Hematopoietic multipotent progenitor cell treated with erythropoietin and hydrocortisone succinate and interleukin-3 and kit ligand, for 8 days (in vitro differentiated cells): ENCODE results near the gene MINK1.
A peak's percentile ranks its signal among the peaks of the same experiment; 100 is the strongest.
"Not testable (repeated sequence)": the region's sequence is repeated elsewhere in the genome, so short reads cannot be mapped to it uniquely, and the experiment has no call there.

Source experiments
- DNase-seq: peaks from one replicate; pipeline ENCODE4 v3.0.0-alpha.2; 2015

The MINK1 gene

DNA sequence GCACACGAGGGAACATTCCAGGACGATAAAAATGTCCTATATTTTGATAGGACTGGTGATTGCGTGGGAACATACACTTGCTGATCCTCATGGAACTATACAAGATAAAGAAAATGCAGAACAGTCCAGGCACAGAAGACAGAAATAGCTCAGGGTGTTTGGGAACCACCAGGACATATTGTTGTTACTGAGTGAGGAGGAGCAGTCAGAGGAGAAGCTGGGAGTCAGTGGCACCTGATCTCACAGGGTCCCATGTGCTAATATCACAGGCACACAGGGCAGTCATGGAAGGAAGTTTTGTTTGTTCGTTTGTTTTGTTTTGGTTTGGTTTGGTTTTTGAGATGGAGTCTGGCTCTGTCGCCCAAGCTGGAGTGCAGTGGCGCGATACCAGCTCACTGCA lies 20.4 kb upstream of the MINK1 start:
- DNase-seq, result no peak

DNA sequence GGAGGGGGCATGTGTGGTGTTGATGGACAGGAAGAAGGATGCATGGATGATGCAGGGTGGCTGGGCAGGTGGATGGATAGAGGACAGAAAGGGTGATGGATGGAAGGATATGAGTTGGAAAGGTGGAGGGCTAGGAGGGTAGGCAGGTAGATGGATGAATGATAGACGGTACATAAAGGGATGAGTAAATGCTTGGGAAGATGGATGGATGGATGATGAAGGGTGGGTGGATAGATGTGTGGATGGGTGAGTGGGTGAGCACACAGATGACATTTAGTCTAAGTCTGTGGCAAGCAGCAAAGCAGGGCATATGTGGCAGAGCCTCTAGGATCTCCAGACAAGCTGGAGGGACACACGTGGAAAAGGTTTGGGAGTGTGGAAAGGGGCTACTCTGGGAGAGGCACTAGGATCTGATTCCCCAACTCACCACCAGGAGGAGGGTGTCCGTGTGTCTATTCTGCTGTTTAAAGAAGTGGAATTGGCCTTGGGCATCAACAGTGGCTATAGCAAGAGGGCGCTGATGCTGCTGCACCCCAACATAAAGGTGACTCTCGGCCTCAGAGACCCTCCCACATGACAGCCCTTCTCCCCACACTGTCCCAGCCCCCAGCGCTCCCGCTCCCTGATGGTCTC lies 18.0 kb upstream of the MINK1 start:
- peak; percentile 35 for DNase-seq

- DNase-seq, result no peak
Observed at GRCh38 chr17:4816826-4817225, 16.3 kb upstream of the MINK1 start.

DNA sequence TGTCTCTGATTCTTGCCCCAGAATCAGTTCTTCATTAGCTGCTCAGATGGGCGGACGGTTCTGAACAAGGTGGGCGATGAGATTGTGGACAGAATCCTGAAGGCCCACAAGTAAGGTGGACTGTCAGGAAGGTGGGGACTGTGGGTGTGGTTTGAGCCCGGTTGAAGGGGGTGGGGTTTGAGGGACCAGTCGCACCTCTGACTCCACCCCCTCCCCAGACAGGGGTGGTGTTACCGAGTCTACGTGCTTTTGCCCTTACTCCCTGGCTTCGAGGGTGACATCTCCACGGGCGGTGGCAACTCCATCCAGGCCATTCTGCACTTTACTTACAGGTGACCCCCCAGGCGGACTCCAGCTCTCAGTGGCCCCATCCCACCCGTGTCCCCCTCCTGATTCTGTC lies 14.9 kb upstream of the MINK1 start:
- no peak for DNase-seq

- no peak for DNase-seq
Observed at GRCh38 chr17:4822835-4823234, 10.3 kb upstream of the MINK1 start.

DNA sequence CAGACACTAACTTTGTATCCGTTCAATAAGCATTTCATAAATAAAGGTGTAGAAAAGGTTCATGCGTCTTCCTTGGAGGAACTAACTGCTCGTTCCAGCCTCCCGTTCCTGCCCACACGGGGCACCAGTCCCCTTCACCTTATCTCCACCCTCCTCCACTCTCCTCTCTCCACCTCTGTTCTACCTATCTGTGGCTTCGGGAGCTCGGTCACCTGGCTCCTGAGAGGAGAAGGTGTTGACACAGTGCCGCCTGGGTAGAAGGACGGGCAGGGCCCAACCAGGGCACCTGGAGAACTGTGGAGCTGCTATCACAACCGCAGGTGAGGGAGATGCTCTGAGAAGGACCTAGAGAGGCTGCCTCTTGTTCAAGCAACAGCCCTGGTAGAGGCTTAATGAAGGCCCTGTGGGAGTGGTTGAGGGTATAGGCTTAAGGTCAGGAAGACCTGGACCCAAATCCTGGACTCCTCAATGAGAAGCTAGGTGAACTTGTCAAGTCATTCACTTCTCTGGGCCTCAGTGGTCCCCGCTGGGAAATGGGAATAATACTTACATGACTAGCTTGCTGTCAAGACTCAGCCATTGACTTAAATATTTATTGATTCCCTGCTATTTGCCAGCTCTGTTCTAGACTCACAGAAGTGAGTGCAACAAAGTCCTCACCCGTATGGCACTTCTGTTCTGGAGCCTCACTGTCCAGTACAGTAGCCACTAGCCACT lies 9.6 kb upstream of the MINK1 start:
- no peak for DNase-seq

DNA sequence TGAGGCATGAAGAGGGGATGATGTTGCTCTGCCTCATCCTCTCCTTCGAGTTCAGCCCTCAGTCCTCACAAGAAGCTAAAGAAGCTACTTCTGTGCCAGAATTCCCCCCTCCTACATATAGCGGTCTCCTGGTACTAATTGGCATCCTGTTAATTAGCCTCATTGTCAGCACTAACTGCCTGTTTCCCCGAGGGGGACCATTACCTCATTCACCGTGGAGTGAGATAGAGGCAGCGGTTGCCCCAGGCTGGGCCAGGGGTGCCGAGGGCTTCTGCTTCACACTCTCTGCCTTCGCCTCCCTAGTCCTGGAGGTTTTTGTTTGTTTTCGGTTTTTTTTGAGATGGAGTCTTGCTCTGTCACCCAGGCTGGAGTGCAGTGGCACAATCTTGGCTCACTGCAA lies 5.7 kb upstream of the MINK1 start:
- no peak for DNase-seq

GRCh38 chr17:4832829-4833177 lies 337 bp upstream of the MINK1 start:
- DNase-seq, result not testable (repeated sequence)

- peak; percentile 34 for DNase-seq
Observed at GRCh38 chr17:4833941-4834680, 971 bp downstream of the MINK1 start.

- no peak for DNase-seq
Observed at GRCh38 chr17:4834681-4835020, 1.5 kb downstream of the MINK1 start.

DNA sequence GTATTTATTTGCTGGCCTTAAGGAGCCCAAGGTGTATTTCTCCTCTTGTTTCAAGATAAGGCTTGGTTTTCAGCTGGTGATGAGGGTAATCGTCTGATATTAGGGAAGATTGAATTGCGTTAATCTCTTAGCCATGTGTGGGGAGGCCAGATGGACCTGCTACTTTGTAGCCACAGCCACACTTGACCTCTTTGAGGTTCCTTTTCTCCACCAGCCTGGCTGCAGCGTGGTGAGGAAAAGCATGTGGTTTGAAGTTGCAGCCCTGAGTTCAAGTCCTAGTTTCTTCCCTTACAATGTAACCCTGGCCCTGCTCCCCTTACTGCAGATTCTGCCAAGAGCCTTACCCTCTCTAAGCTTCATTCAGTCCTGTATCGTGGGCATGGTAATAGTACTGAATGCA lies 3.1 kb downstream of the MINK1 start:
- DNase-seq, result peak; percentile 36

DNA sequence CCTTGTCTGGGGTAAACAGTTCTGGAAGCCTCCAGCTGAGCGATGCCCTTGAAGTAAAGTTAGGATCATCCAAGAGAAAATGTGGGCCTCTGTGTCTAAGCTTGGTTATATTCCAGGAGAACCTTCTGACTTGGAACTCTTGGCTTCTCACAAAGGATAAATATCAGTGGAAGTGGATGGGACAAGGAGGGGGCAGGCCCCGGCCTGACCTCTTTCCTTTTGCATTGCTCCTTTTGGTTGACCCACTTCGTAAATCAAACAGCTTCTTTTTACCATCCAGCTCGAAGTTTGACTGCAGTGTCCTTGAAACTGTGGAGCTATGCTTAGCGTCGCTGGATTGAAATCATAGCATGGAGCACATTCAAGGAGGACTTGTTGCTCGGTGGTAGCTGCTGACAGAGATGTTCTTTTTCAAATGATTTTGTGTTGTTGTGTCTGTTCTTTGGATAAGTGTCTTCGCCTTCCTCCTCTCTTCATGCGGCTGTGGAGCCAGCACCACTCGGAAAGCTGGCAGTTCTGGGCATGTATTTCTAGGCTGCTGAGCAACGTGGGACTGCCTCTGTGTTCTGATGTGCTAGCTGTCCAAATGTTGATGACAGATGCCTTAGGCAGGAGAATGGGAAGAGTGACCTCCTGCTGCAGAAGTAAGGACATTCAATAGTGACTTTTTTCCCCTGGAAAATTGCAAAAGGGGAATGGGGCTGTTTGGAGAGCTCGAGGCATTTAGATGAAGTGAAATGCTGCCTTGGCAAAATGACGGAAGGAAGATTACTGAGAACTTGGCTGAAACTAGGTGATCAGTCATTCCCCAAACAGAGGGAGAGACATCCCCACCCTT lies 4.5 kb downstream of the MINK1 start:
- no peak for DNase-seq

DNA sequence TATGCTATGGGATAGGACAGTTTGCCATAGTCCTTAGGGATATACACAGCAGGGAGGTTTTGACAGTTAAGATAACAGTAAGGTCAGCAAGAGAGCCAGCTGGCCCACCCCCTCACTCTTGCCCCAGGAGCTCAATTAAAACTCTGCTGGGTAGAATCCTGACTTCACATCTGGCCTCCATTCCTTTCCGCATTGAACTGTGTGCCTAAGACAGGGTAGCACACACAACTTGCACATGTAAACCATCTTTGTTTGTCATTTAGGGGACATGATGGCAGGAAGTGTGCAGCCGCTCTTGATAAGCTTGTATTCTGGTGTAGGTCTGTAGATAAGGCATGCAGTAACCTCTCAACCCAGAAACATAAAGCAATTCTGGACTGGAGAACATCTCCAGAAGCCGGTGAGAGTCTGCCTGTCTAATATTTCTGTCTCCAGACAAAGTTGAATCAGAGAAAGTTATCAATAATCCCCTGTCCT lies 5.2 kb downstream of the MINK1 start:
- DNase-seq, result peak; percentile 83

DNA sequence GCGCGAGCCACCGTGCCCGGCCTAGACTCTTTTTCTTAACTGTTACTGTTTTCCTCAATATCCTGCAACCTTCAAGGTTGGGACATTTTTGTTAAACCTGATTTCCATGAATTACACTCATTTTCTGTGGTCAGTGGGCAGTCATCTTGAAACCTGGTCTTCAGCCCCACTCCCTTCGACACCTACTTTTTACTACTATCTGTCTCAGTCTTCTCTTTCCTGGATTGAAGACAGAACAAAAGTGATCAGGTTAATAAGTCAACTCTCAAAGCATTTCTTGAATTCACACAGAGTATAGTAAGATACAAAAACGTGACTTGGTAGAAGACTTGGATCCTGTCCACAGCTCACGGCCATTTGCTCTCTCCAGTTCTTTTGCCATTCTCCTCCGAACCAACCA lies 6.1 kb downstream of the MINK1 start:
- no peak for DNase-seq

DNA sequence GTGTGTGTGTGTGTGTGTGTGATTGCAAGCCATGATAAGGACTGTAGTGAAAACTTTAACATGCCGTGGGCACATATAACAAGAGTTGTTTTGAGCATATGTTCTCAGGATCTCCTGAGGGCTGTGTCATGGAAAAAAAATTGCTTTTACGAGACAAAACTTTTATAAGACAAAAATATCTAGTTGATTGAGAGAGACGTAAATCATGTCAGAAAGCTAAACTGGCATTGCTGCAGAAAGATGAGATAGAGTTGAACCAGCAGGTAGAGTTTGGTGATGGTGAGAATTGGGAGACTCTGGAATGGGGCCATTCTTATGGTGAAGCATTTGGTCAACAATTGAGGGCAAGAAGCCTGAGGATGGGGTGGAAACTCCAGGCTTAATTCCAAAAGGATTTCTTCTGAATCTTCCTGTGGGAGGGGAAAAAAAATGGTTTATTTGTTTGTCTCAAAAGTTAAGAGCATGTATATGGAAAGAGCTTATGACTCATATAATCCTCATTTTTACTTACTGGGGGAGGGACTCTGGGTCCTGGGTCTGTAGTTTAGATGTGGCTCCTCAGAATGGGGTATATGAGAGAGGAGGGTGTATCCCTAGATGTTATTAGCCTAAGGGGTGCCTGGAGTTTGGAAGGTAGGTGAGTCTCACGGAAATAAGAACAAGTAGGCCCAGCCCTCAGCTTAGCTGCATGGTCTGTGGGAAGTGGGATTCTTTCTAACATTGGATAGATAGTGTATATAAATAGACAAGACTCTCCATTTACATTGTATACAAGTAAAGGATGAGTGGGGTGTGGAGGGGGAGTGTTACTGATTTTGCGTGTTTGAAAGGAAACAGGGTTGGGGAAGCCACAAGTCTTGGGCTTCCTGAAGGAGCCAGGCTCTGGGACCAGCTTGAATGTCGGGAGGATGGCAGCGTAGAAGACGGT lies 7.1 kb downstream of the MINK1 start:
- no peak for DNase-seq

DNA sequence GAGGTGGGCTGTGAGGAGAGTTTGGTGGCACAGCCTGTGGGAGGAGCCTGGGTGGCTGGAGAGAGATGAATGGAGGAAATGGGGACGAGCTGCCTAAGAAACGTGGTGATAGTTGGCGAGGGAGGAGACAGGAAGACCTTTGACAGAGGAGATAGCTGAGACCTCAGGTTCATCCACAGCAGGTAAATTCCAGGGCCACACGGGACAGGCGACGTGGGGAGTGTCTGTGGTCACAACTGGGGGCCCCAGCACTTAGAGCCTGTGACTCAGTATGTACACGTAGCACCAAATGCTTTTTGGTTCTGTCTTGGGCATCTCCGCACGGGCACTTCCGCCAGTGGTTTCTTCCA lies 7.7 kb downstream of the MINK1 start:
- no peak for DNase-seq

DNA sequence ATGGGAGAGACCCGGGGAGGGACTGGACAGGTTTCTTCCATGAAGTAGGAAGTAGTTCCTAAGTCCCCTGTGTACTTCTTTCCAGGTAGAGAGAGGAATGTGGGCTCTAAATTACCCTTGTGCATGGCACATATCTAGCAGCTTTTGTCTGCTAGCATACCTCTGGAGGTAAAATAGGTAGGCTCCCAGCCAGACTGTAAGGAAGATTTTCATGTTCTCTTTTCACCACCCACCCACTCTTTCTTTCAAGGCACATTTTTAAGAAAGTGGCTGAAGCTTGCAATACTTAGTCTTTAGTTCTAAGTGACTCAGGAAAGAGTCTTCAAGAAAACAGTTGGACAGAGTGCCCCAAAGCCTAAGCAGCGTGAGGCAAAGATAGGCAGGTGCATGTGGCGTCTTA lies 9.2 kb downstream of the MINK1 start:
- DNase-seq, result no peak

- DNase-seq, result no peak
Observed at GRCh38 chr17:4843321-4844000, 10.3 kb downstream of the MINK1 start.

- no peak for DNase-seq
Observed at GRCh38 chr17:4845118-4845517, 12.0 kb downstream of the MINK1 start.

GRCh38 chr17:4846635-4847390 lies 13.7 kb downstream of the MINK1 start:
- no peak for DNase-seq

- DNase-seq, result no peak
Observed at GRCh38 chr17:4849011-4849536, 15.9 kb downstream of the MINK1 start.
